CD4-positive, alpha-beta T cell (primary cell): Measurements from ENCODE around the gene CEP152. TPM values are rescaled to one million over a fixed set of nuclear protein-coding genes. Genes with fewer than 3 reads are reported as not detected.

ENCODE experiments used
- ATAC-seq: fragments of 200-7000 bp; cut with Tn5 transposase; one replicate; pipeline ENCODE4 v1.10.0; 2022; ENCODE audit warnings: mild to moderate bottlenecking; ENCODE audit not compliant: poor library complexity
- CTCF ChIA-PET: fragments of 350-600 bp; sonication (Branson Sonifier 250); formaldehyde crosslinking; loops from one replicate; lab custom pipeline; 2021; ENCODE audit warnings: antibody characterized with exemption, inconsistent platforms; lab: Charles Lee
- POLR2A ChIA-PET: fragments of 350-600 bp; sonication (Branson Sonifier 250); formaldehyde crosslinking; loops from one replicate; lab custom pipeline; 2021; ENCODE audit warnings: antibody characterized with exemption, inconsistent platforms; lab: Charles Lee
- DNase-seq, 14 experiments: peaks; one replicate each; pipeline ENCODE4 v3.0.0-alpha.2; 2013 to 2020; ENCODE audit warnings: mixed read lengths in 2 of 14
- H3K27ac ChIP-seq, 2 donors: one replicate each; pipeline versions ENCODE4 v1.5.1 to v1.7.0; 2013; ENCODE audit warnings: low read length in 2 of 2, low read depth in 1 of 2, mild to moderate bottlenecking in 1 of 2
- H3K27me3 ChIP-seq, 2 experiments: 1 replicate in 1 of 2; 2 replicates in 1 of 2; pipeline versions ENCODE4 v1.6.1 to v1.7.0; 2013; ENCODE audit warnings: low read length in 2 of 2, control low read depth in 1 of 2, mild to moderate bottlenecking in 1 of 2, moderate library complexity in 1 of 2; ENCODE audit not compliant: insufficient read depth in 2 of 2, control insufficient read depth in 1 of 2
- H3K36me3 ChIP-seq: one replicate; pipeline ENCODE4 v1.6.1; 2013; ENCODE audit warnings: low read length, control low read depth; ENCODE audit not compliant: insufficient read depth
- H3K4me1 ChIP-seq: one replicate; pipeline ENCODE4 v1.6.1; 2013; ENCODE audit warnings: low read length, control low read depth; ENCODE audit not compliant: insufficient read depth
- H3K4me3 ChIP-seq: one replicate; pipeline ENCODE4 v1.5.1; 2013; ENCODE audit warnings: mild to moderate bottlenecking, low read length, moderate library complexity
- H3K9me3 ChIP-seq, 2 experiments: 1 replicate in 1 of 2; 2 replicates in 1 of 2; pipeline versions ENCODE4 v1.6.1 to v1.7.0; 2013; ENCODE audit warnings: low read length in 2 of 2, mild to moderate bottlenecking in 2 of 2, control low read depth in 1 of 2, moderate library complexity in 1 of 2; ENCODE audit not compliant: control insufficient read depth in 1 of 2, insufficient read depth in 1 of 2
- H3K27ac Mint-ChIP-seq: one replicate; pipeline ENCODE4 v1.8.0; 2020; ENCODE audit warnings: mixed read lengths
- H3K27me3 Mint-ChIP-seq: one replicate; pipeline ENCODE4 v1.8.0; 2021; ENCODE audit warnings: mixed read lengths
- H3K36me3 Mint-ChIP-seq: one replicate; pipeline ENCODE4 v1.8.0; 2021; ENCODE audit warnings: low read depth, mixed read lengths
- H3K4me1 Mint-ChIP-seq: one replicate; pipeline ENCODE4 v1.8.0; 2021; ENCODE audit warnings: low read depth, mixed read lengths
- H3K4me3 Mint-ChIP-seq: one replicate; pipeline ENCODE4 v1.8.0; 2020; ENCODE audit warnings: mild to moderate bottlenecking, mixed read lengths
- H3K9me3 Mint-ChIP-seq: one replicate; pipeline ENCODE4 v1.8.0; 2020; ENCODE audit warnings: mixed read lengths
- CTCF ChIP-seq: fragments of 200-600 bp; IDR thresholded peaks from one replicate; pipeline ENCODE4 v1.8.0; 2022; ENCODE audit warnings: antibody characterized with exemption, mild to moderate bottlenecking
- intact Hi-C, 2 experiments: fragments of 100-400 bp; cut with DNase I in 1 of 2; cut with micrococcal nuclease in 1 of 2; formaldehyde crosslinking; loops; one replicate each; pipeline versions ENCODE4 v1.15.1 to v1.9.0; 2023 to 2025; cut with DNase I, micrococcal nuclease
- total RNA-seq, 174 experiments: library from RNA in 2 of 174; stranded (reverse) in 2 of 174; gene quantifications; one replicate each; pipeline ENCODE4 v1.2.3 and lab custom pipeline; 2021 to 2026

Gene CEP152
- total RNA-seq, 2 experiments from 2014 or later = 5.2 to 6.3 TPM

DNA sequence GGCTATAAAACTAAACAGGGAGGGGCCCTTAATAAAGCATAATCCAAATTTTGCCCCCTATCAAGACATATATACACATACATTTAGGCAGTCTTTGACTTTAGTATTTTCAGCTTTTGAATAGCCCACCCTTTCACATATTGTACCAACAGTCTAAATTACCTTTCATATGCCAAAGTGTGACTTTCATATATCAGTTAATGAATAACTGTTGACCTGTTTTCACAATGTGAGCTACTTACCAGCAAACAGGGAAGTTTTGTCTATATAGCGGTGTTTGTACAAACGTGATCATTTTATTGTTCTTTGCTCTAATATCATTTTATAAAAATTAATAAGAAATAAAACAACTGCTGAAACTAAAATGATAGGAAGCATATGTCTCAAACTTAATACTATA, 28.0 kb downstream of the CEP152 start:
- no peak overlapping the region for H3K4me3 ChIP-seq
- peaks cover 71% of the 10 kb centered on the region for H3K36me3 Mint-ChIP-seq
- ChIA-PET CTCF (no interaction called here), POLR2A (no interaction called here)
- no peak overlapping the region for H3K27ac Mint-ChIP-seq
- ATAC-seq (no peak), DNase-seq (no peak)
- intact Hi-C loops = no loop called here
- H3K9me3 ChIP-seq = no peaks in the 10 kb centered on the region
- no peaks in the 10 kb centered on the region for H3K27me3 ChIP-seq
- H3K27me3 Mint-ChIP-seq = no peaks in the 10 kb centered on the region
- H3K9me3 Mint-ChIP-seq = no peaks in the 10 kb centered on the region
- TF ChIP-seq CTCF = no peak
- H3K4me1 ChIP-seq = no peaks in the 10 kb centered on the region
- H3K4me1 Mint-ChIP-seq = no peaks in the 10 kb centered on the region
- H3K36me3 ChIP-seq = peaks cover 11% of the 10 kb centered on the region
- H3K27ac ChIP-seq = no peak overlapping the region
- H3K4me3 Mint-ChIP-seq = no peak overlapping the region

DNA sequence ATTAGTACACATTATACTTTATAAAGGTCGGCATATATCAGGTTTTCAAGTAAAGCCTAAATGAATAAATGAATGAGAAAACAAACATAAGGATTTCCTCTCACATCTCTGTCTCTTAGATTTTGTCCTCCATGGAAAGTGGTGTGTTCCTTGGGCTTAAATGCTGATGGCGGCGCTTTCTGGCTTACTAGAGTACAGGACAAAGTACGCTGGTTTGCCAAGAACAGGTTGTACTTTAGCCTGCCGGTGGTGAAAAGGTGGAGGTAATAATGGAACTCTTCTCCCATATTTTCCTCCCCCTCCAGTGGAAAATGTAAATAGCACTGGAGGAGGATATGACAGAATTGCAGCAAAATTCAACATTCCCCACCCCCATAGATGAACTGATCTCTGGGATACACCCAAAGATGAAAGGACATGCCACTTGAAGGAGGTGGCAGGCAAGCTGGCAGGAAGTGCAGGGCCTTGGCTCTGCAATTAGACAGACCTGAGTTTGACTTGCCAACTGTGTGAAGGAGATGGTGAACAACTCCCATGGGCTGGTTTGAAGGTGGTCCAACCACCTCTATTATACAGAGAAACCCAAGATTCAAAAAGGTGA, 29.3 kb downstream of the CEP152 start:
- H3K27me3 ChIP-seq = no peaks in the 10 kb centered on the region
- Mint-ChIP-seq H3K27ac (no peak overlapping the region), H3K4me3 (no peak overlapping the region), H3K27me3 (no peaks in the 10 kb centered on the region), H3K4me1 (no peaks in the 10 kb centered on the region), H3K36me3 (peaks cover 75% of the 10 kb centered on the region), H3K9me3 (no peaks in the 10 kb centered on the region)
- no peaks in the 10 kb centered on the region for H3K4me1 ChIP-seq
- no peak overlapping the region for H3K27ac ChIP-seq
- intact Hi-C loops = no loop called here
- DNase-seq = no peak
- no peak overlapping the region for H3K4me3 ChIP-seq
- no peaks in the 10 kb centered on the region for H3K9me3 ChIP-seq
- POLR2A ChIA-PET = no interaction called here
- peaks cover 11% of the 10 kb centered on the region for H3K36me3 ChIP-seq
- no peak for ATAC-seq
- TF ChIP-seq CTCF = no peak
- CTCF ChIA-PET = no interaction called here

DNA sequence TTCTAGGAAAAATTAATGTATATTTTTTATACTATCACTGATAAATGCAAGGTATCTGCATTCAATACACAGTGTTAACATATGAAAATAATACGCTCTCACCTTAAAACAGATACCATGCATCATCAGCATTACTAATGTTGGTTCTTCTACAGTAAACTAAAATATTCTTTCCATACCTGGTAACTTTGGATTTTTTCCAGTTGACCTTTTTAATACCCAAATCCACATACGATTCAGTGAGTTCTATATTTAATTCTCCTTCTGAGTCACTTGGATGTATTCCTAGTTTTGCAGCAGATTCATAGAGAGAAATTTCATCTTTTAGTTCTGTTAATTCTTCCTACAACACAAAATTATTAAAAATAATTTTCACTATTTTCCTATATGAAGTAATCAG, 29.9 kb downstream of the CEP152 start:
- Histone ChIP-seq H3K4me1 (no peaks in the 10 kb centered on the region), H3K36me3 (peaks cover 11% of the 10 kb centered on the region), H3K27ac (no peak overlapping the region), H3K4me3 (no peak overlapping the region), H3K9me3 (no peaks in the 10 kb centered on the region), H3K27me3 (no peaks in the 10 kb centered on the region)
- ATAC-seq = no peak
- POLR2A ChIA-PET = no interaction called here
- Mint-ChIP-seq H3K9me3 (no peaks in the 10 kb centered on the region), H3K4me3 (no peak overlapping the region), H3K27ac (no peak overlapping the region), H3K27me3 (no peaks in the 10 kb centered on the region), H3K4me1 (no peaks in the 10 kb centered on the region), H3K36me3 (peaks cover 72% of the 10 kb centered on the region)
- CTCF ChIA-PET = no interaction called here
- no peak for DNase-seq
- no peak for TF ChIP-seq CTCF
- intact Hi-C loops = no loop called here
